NCI-H748 (cell line): ENCODE data around the gene ENG.

Experiments used
- DNase-seq: peaks from one replicate; lab custom pipeline; 2025; ENCODE audit not compliant: unreplicated experiment; lab: John Stamatoyannopoulos, UW

ENG gene

GRCh38 chr9:127866535-127866934, 12.1 kb upstream of the ENG start:
- no peak for DNase-seq

- no peak for DNase-seq
Measured at GRCh38 chr9:127865645-127866464, 11.4 kb upstream of the ENG start.

GRCh38 chr9:127863191-127863621, 8.7 kb upstream of the ENG start:
- DNase-seq = no peak

GRCh38 chr9:127862075-127863011, 7.9 kb upstream of the ENG start:
- DNase-seq = no peak

GRCh38 chr9:127860779-127861178, 6.3 kb upstream of the ENG start:
- DNase-seq = no peak

GRCh38 chr9:127860260-127860659, 5.8 kb upstream of the ENG start:
- no peak for DNase-seq

GRCh38 chr9:127858041-127858512, 3.6 kb upstream of the ENG start:
- peak; percentile 81 for DNase-seq

- DNase-seq = no peak
Measured at GRCh38 chr9:127857278-127857677, 2.8 kb upstream of the ENG start.

GRCh38 chr9:127856729-127857116, 2.3 kb upstream of the ENG start:
- DNase-seq = no peak

- DNase-seq = no peak
Measured at GRCh38 chr9:127856094-127856728, 1.8 kb upstream of the ENG start.

GRCh38 chr9:127855522-127855921, 1.1 kb upstream of the ENG start:
- DNase-seq = no peak

- DNase-seq = no peak
Measured at GRCh38 chr9:127854960-127855359, 502 bp upstream of the ENG start.

GRCh38 chr9:127853312-127854183, 910 bp downstream of the ENG start:
- no peak for DNase-seq

GRCh38 chr9:127852829-127853228, 1.6 kb downstream of the ENG start:
- no peak for DNase-seq

- no peak for DNase-seq
Measured at GRCh38 chr9:127850286-127850830, 4.1 kb downstream of the ENG start.

GRCh38 chr9:127848756-127849504, 5.5 kb downstream of the ENG start:
- no peak for DNase-seq

- no peak for DNase-seq
Measured at GRCh38 chr9:127847833-127848755, 6.4 kb downstream of the ENG start.

- DNase-seq = no peak
Measured at GRCh38 chr9:127847178-127847510, 7.3 kb downstream of the ENG start.
